GM18867 (cell line): ENCODE results near the gene CNFN.
A peak's percentile ranks its signal among the peaks of the same experiment; 100 is the strongest.

Experiments
- ATAC-seq: cut with Tn5 transposase; IDR thresholded peaks from one replicate; pipeline ENCODE4 v1.9.1; 2021; ENCODE audit warnings: mild to moderate bottlenecking, moderate library complexity; ENCODE audit not compliant: unreplicated experiment

Gene CNFN

GRCh38 chr19:42389899-42390298, at the start of gene CNFN:
Gene CNFN, minus strand, starts transcription at chr19:42390297. Its CDS starts 1,260 bp downstream, at chr19:42389037.
- no peak for ATAC-seq

- no peak for ATAC-seq
Observed at GRCh38 chr19:42436006-42436405, 45.9 kb upstream of the CNFN start.

DNA sequence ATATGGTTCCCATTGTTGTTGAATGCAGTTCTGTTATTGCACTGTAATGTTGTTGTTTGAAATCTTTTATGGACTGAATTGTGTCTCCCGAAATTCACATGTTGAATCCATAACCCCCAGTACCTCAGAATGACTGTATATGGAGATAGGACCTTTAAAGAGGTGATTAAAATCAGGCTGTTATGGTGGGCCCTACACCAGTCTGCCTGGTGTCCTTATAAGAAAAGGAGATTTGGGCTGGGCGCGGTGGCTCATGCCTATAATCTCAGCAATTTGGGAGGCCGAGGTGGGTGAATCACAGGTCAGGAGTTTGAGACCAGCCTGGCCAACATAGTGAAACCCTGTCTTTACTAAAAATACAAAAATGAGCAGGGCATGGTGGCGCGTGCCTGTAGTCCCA, 45.2 kb upstream of the CNFN start:
- no peak for ATAC-seq

GRCh38 chr19:42433503-42434260, 43.6 kb upstream of the CNFN start:
- ATAC-seq, result peak; percentile 52

DNA sequence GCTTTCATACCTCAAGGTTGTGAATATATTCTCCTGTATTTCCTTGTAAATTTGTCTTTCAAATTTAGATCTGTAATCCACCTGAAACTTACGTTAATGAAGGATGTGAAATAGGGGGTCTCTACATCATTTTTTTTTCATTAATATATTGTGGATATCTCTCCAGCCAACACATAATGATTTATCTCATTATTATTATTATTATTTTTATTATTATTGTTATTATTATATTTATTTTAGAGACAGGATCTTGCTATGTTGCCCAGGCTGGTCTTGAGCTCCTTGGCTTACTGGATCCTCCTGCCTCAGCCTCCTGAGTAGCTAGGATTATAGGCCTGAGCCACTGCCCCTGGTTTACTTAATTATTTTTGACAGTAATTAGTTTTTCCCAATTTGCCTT, 41.4 kb upstream of the CNFN start:
- no peak for ATAC-seq

- ATAC-seq, result no peak
Observed at GRCh38 chr19:42428676-42429075, 38.6 kb upstream of the CNFN start.

GRCh38 chr19:42427313-42427712, 37.2 kb upstream of the CNFN start, which contains the start of gene LIPE:
Gene LIPE, minus strand, starts transcription at chr19:42427388. Its CDS starts 239 bp downstream, at chr19:42427149.
- ATAC-seq, result no peak

DNA sequence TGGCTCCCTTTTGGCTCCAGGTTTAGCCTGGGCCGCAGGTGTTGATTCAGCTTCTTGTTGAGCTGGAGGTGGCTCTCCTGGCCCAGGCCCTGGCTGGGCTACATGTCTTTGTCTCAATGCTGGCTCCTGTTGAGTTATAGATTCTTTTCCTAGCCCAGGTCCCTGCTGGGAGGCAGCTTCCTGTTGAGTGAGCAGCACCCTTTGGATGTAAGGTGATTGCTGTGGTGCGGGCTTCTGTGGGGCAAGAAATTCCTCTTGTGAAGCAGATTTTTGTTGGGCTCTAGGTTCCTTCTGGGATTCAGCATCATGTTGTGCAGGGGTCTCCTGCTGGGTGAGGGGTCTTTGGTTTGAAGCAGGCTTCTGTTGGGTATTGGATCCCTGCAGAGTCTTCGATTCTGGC, 36.5 kb upstream of the CNFN start:
- no peak for ATAC-seq

DNA sequence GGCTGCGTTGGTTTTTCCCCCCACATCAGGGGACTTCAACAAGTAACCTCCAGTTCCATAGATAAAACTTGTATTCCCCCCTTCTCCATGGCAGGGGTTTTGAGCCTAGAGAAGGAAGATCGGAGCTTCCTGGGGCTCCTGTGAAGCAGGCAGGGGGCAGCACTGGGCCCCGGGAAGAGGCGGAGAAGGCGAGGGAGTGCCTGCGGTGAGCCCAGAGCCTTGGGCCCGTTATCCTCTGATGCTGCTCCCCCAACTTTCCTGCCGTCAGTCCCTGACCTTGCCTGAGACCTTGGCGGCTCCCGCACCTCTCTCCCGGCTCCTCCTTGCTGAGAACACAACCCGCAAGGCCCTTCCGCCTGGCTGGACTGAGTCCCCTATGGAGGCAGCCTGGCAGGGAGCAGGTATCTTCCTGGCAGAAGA, 34.6 kb upstream of the CNFN start:
- no peak for ATAC-seq

GRCh38 chr19:42424345-42424707, 34.2 kb upstream of the CNFN start:
- ATAC-seq, result no peak

GRCh38 chr19:42423462-42424344, 33.6 kb upstream of the CNFN start:
- ATAC-seq, result peak; percentile 89

DNA sequence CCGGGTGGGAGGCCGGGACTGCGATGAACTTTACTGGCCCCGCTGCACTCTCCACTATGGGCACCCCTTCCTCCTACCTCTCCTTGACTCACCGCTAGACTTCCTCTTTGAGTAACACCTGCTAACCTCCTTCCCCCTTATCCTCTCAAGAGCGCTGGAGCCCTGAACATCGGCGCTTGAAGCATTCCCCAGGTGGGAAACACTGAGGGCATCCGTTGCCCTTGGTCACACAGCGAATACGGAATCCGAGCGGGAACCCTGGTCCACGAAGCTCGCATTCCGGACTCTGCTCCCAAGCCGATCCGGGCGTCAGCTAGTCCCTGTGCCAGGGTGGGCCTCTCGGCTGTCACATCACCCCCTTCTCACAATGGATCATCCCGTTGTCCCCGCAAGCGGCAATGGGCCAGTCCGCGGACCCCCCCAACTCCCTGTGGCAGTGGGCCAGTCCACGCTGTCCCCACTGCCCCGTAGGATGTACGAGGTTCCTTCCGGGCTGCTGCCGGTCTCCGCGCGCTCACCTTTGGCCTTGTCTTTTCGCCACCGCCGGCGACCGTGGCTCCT, 32.9 kb upstream of the CNFN start:
- ATAC-seq, result peak; percentile 33

DNA sequence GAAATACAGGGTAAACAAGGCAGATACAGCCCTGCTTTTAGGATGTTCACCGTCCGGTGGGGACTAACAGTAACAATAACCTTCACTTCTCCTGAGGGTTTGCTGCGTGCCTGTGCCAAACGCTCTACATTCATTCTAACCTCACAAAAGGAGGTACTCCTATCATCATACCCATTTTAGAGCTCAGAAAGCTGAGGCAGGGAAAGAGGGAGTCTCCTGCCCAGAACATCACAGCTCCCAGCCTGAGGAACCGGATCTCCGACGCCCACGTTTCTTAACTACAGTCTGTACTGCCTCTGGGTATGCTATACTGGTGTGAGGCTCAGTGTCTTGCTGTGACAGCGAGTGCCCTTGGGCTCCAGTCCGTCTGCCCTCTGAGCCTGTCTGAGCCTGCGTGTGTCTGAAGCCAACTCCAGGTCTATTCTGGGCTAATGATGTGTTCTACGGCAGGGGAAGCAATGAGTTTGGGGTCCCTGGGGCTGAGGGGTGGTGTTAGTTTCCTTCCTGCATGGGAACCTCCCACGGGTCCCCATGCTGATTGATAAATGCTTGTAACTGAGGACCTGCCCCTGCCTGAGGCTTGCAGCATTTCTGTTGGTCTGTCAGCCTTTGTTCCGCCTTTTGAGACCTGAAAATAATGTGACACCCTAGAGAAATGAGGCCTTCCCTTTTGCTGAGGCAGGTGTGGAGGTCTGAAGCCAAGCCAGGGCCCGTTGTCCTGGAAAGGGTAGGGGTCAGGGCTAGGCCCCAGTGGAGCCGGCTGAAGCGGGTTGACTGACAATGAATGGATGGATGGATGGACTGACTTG, 32.2 kb upstream of the CNFN start:
- peak; percentile 3 for ATAC-seq

- no peak for ATAC-seq
Observed at GRCh38 chr19:42421591-42422031, 31.5 kb upstream of the CNFN start.

- ATAC-seq, result no peak
Observed at GRCh38 chr19:42421101-42421500, 31.0 kb upstream of the CNFN start.

DNA sequence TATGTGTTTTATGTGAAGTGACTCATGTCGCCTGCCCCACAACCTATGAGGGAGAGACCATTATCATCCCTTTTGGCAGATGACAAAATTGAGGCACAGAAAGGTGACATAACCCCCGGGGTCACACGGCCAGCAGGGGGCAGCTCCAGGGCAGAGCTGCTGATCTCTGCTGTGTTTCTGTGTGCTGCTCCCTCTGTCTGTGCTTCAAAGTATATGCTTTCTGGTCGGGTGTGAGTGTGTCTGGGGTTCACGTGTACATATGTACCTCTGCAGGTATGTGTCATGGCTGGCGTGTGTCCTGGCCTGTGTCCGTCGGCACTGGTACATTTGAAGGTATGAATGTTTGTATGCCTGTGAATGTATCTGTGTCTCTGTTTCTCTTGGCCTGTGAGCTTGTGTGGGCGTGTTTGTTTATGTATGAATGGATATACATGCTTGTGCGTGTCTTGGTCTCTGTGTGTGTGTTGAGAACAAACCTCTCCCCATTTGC, 30.0 kb upstream of the CNFN start:
- no peak for ATAC-seq

- ATAC-seq, result no peak
Observed at GRCh38 chr19:42419309-42419708, 29.2 kb upstream of the CNFN start.

GRCh38 chr19:42412661-42413076, 22.6 kb upstream of the CNFN start:
- ATAC-seq, result no peak

DNA sequence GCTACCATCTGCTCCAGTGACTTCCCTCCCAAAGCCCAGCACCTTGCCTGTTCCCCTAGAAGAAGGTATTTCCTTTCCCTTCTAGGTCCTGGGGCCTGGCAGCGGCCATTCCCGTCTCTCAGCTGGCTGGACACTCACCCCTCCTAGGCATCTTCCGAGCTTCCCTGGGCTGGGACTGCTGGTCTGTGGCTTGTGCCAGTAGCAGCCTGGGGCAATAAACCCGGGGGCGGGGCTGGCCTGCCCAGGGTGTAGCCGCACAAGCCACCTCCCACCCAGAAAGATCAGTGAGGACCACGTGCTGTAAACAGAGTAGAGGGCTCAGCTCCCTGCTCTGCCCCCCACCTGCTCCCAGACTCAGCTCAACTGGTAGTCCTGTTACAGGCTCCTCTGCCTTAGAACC, 22.1 kb upstream of the CNFN start:
- ATAC-seq, result no peak

- no peak for ATAC-seq
Observed at GRCh38 chr19:42411581-42412178, 21.6 kb upstream of the CNFN start.
